RCC 7860 (cell line): ENCODE results near the gene TEN1.

ENCODE experiments used
- DNase-seq: peaks from one replicate; pipeline ENCODE4 v3.0.0-alpha.2; 2015; ENCODE audit warnings: low spot score
- FAIRE-seq: peaks from 2 replicates; lab custom pipeline; 2012; peaks lifted over from hg19 to GRCh38; lab: Jason Lieb, UNC

Gene TEN1

GRCh38 chr17:75975757-75976174, 3.3 kb upstream of the TEN1 start:
- DNase-seq (no peak), FAIRE-seq (no peak)

- no peak for FAIRE-seq
- DNase-seq = no peak
Measured at GRCh38 chr17:75976175-75976848, 2.7 kb upstream of the TEN1 start.

DNA sequence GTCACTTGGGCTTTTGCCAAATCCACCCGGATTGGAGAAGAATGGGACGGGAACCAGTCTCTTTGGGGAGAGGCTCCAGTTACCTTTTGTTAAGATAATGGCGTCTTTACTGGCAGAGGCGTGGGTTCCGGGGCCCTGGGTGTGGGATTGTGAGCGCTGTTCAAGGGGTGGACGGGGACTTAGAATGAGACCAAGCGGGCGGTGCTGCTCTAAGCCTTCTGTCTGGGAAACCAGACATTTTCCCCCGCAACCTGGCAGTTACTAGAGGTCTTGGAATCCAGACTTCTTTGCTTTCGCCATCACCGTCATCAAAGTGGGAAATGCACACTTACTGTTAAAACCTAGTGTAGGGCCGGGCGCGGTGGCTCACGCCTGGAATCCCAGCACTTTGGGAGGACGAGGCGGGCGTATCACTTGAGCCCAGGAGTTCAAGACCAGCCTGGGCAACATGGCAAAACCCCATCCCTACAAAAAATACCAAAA, 706 bp downstream of the TEN1 start:
- FAIRE-seq = no peak
- no peak for DNase-seq

DNA sequence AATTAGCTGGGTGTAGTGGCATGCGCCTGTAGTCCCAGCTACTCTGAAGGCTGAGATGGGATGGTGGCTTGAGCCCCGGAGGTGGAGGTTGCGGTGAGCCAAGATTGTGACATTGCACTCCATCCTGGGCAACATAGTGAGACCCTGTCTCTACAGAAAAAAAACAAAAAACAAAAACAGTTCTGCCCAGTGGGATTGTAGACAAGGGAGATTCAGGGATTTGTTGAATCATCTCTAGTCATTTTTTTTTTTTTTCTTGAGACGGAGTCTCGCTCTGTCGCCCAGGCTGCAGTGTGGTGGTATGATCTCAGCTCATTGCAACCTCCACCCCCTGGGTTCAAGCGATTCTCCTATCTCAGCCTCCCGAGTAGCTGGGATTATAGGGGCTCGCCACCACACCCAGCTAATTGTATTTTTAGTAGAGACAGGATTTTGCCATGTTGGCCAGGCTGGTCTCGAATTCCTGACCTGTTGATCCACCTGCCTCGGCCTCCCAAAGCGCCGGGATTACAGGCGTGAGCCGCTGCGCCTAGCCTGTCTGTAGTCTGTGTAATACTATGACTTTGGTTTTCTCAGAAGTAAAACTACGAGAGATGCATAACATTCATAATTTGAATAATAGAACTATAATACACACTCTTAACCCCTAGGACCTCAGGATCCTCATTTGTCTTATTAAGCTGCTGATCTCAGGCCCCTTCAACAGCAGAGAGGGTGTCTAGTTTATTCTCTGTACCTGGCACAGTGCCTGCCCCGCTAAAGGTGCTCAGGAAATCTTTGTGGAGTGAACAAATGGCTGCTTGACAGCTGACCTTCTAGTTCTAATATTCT, 1.4 kb downstream of the TEN1 start:
- FAIRE-seq (no peak), DNase-seq (peak; percentile 49)

- FAIRE-seq (no peak), DNase-seq (no peak)
Measured at GRCh38 chr17:75981019-75981615, 2.1 kb downstream of the TEN1 start.

- FAIRE-seq = no peak
- DNase-seq = no peak
Measured at GRCh38 chr17:75983501-75984181, 4.6 kb downstream of the TEN1 start.

DNA sequence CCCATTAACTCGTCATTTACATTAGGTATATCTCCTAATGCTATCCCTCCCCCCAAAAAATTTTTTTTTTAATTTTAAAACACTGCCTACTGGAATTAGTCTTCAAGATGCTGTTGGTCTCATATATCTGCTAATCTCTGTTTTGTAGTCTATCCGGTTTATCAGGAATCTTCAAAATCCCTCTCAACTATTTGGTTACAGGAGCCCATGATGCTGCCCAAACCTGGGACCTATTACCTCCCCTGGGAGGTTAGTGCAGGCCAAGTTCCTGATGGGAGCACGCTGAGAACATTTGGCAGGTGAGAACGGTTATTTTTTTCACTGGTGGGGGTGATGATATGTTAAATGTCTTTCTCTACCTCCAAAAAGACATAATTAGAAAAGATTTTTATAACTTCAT, 6.9 kb downstream of the TEN1 start:
- no peak for DNase-seq

GRCh38 chr17:75987041-75987440, 8.0 kb downstream of the TEN1 start:
- no peak for DNase-seq
- no peak for FAIRE-seq

More for the DNA sequence above, 6.9 kb downstream of the TEN1 start:
- FAIRE-seq = no peak

GRCh38 chr17:75991396-75991795, 12.4 kb downstream of the TEN1 start:
- no peak for FAIRE-seq
- no peak for DNase-seq

- FAIRE-seq (no peak), DNase-seq (no peak)
Measured at GRCh38 chr17:75994802-75995370, 15.8 kb downstream of the TEN1 start.

DNA sequence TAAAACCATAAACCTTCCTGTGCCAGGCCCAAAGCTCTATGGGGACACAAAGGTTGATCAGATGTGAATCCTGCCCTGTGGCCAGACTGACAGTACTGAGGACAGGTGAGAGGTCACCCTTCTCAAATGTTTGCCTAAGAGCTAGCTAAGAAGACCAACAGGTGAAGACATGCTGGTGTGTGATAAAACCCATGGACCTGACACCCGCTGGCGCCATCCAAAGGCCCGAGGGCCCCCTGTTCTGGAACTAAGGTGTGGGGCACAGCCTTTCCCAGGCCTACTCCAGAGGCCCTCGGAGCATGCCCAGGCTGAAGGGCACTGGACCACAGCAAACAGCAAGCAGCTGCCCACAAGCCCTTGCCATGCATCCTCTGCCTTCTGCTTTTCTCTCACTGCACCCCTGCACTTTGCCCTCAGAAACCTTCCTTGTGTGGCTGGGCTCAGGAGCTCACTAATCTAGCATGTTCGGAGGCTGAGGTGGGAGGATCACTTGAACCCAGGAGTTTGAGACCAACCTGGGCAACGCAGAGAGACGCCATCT, 16.4 kb downstream of the TEN1 start:
- no peak for FAIRE-seq
- no peak for DNase-seq

DNA sequence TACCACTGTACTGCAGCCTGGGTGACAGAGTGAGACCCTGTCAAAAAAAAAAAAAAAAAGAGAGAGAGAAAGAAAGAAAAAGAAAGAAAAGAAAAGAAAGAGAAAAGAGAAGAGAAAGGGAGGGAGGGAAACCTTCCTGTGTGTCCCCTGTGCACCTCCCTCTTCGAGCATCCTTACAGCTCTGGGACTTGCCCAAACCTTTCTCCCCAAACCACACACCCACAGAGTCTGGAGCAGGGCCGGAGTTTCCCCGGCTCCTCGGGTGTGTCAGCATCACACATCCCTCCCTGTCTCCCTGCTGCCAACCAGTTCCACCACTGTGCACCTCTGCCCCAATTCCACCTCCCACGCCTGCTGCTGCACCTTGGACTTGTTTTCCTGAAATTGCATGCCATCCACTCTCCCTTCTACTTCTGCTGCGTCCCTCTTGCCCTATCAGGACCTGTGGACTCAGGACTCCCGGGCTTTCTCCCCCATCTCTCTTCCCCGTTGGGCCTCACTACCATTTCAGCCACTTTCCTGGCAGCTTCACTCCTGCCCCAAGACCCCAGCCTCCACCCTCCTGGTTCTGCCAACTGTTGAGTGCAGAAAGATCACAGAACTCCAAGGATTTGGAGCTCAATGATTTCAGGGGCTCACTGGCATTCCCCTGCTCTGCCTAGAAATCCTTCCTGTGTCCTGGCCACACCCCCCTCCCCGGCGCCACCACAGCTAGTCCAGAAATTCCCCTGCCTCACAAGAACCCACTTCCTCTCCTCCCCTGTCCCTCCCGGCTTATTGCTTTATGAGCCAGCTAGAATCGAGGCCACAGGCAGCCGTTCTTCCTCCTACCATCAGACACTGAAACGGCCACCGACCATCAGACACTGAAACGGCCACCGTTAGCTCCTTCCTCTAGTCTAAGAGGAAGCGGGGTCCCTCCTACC, 17.9 kb downstream of the TEN1 start:
- DNase-seq = peak; percentile 72
- FAIRE-seq = peak; percentile 70

DNA sequence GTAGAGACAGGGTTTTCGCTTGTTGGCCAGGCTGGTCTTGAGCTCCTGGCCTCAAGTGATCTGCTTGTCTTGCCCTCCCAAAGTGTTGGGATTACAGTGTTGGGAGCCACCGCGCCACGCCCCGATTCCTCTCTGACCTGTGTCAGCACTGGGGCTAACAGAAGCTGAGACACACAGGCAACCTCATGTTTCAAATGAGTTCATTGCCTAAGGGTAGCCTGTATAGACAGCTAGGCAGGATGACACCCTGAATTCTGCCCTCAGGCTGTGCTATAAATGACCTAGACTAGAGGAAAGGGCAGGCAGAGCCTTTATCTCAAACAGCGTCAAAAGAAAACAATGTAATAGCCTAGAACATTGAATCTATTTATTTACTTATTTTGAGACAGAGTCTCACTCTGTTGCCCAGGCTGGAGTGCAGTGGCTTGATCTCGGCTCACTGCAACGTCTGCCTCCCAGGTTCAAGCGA, 19.3 kb downstream of the TEN1 start:
- DNase-seq (no peak), FAIRE-seq (no peak)

DNA sequence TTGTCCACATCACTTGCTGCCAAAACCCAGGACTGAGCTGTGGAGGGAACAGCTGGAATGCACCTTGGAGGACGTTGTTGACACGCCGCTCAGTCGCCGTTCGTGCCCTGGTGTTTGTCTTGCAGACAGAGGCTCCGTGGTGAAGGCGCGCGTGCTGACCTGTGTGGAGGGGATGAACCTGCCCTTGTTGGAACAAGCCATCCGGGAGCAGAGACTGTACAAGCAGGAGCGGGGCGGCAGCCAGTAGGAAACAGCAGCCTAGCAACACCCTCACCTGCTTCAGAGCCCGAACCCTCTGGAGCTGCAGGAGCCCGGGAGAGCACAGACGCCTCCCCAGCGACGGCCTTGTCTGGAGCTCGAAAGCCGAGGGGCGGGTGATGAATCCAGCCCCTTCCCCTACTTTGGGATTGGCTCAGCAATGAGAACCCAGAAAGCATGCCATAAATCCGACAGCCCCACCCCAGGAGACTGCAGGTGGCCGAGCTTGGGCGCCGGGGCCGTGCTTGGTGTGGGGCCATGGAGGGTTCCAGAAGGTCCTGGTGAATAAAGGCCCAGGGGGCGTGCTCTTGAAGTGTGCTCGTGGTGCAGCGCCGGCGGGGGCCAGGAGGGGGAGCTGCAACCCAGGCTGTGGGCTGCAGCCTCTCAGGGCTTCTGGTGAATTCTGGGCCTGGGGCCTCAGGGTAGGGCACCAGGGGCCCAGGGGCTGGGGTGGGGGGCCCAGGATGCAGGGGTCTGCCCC, 21.1 kb downstream of the TEN1 start:
- FAIRE-seq (no peak), DNase-seq (peak; percentile 20)

GRCh38 chr17:76000755-76001521, 21.9 kb downstream of the TEN1 start, which contains the start of gene CDK3:
CDK3 (plus strand) TSS chr17:76000855; CDS start chr17:76001426, 571 bp downstream.
- no peak for FAIRE-seq
- DNase-seq = no peak

DNA sequence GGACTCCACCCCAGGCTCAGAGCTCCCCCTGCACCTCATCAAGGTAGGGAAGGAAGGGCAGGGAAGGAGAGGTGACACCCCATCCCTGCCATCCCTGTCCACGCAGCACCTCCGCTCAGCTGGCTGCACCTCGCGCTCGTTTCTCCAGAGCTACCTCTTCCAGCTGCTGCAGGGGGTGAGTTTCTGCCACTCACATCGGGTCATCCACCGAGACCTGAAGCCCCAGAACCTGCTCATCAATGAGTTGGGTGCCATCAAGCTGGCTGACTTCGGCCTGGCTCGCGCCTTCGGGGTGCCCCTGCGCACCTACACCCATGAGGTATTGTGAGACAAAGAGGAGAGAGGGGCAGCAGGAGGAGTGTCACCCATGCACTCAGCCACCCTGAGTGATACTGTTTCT, 23.1 kb downstream of the TEN1 start:
- DNase-seq = no peak
- FAIRE-seq = no peak

GRCh38 chr17:76003915-76004314, 24.9 kb downstream of the TEN1 start:
- DNase-seq (no peak), FAIRE-seq (no peak)

GRCh38 chr17:76004750-76005262, 25.8 kb downstream of the TEN1 start:
- no peak for FAIRE-seq

More at GRCh38 chr17:76004750-76005262, 25.8 kb downstream of the TEN1 start:
- DNase-seq = peak; percentile 15
